ENCODE results near the gene NBPF1. TPM values are rescaled to one million over a fixed set of nuclear protein-coding genes. Genes with fewer than 3 reads are reported as not detected.
"Not testable (repeated sequence)": the region's sequence is repeated elsewhere in the genome, so short reads cannot be mapped to it uniquely, and the experiment has no call there.

The NBPF1 gene
- total RNA-seq, 2 experiments from 2014 or later: 15.0 to 15.9 TPM

DNA sequence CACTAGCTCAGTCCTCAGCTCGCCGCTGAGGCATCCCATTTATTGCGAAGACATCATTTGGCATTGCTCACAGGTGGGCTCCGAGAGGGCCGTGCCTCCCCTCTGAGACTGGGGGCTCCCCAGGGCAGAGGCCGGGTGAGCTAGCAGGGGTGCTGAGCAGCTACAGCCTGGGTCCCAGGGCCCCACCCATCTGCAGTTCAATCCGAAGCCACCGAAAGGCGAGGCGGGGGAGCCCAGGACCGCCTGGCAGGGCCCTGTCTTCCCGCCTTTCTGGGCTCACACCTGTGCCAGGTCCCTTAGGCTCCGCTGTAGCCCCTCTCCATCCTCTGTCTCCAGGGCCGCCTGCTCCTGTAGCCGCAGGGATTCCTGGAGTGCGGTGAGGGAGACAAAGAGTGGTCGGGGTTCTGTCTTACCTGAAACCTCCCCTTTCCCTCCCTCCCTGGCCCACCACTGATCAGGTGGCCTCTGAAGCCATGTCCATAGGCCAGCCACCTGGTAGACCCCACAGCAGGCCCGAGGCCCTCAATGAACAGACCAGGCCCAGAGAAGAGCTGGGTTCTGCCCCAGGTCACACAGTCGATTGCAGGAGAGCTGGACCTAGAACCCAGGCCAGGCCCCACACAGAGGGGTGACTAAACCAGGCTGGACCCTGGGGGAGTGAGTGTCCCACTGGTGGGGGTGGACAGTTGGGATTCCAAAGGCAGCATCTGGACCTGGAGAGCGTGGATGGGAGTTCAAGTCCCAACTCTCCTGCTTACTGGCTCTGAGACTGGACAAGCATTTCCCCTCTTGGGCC is 18.1 kb upstream of the NBPF1 start:
- DNase-seq: peak in 4 of 14 experiments; percentile 2 to 47 (median 22)
- no peaks in the 10 kb centered on the region for H3K4me1 ChIP-seq (ENCODE audit: insufficient read depth, low read length)
- intact Hi-C loops (cut with DNase I, micrococcal nuclease): loop anchor here in 1 of 2 experiments (2.0 to 10.0 kb wide), 2 partner anchors 21 to 127 kb away; no protein-coding TSS in a partner anchor
- no peaks in the 10 kb centered on the region for H3K27me3 Mint-ChIP-seq
- H3K36me3 ChIP-seq (ENCODE audit: insufficient read depth, low read length): peaks cover 75% of the 10 kb centered on the region
- TF ChIP-seq, protein P1, sequence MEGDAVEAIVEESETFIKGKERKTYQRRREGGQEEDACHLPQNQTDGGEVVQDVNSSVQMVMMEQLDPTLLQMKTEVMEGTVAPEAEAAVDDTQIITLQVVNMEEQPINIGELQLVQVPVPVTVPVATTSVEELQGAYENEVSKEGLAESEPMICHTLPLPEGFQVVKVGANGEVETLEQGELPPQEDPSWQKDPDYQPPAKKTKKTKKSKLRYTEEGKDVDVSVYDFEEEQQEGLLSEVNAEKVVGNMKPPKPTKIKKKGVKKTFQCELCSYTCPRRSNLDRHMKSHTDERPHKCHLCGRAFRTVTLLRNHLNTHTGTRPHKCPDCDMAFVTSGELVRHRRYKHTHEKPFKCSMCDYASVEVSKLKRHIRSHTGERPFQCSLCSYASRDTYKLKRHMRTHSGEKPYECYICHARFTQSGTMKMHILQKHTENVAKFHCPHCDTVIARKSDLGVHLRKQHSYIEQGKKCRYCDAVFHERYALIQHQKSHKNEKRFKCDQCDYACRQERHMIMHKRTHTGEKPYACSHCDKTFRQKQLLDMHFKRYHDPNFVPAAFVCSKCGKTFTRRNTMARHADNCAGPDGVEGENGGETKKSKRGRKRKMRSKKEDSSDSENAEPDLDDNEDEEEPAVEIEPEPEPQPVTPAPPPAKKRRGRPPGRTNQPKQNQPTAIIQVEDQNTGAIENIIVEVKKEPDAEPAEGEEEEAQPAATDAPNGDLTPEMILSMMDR (IDR thresholded peaks at IDR 0.05): no peak
- no peaks in the 10 kb centered on the region for H3K9me3 ChIP-seq (ENCODE audit: control insufficient read depth in 1 of 2, insufficient read depth in 1 of 2, low read length in 2 of 2)
- no peak for ATAC-seq (ENCODE audit: poor library complexity)
- no peaks in the 10 kb centered on the region for H3K27me3 ChIP-seq (ENCODE audit: control insufficient read depth in 1 of 2, insufficient read depth in 2 of 2, low read length in 2 of 2)
- H3K9me3 Mint-ChIP-seq: no peaks in the 10 kb centered on the region
- H3K4me1 Mint-ChIP-seq (ENCODE audit: low read depth): peaks cover 7% of the 10 kb centered on the region
- ChIA-PET POLR2A (interaction anchor here (0.6 to 1.1 kb wide), 3 partner anchors 13 to 118 kb away, joined by 3 read pairs; no protein-coding TSS in a partner anchor), CTCF (no interaction called here)
- H3K36me3 Mint-ChIP-seq (ENCODE audit: low read depth): peaks cover 37% of the 10 kb centered on the region
- no peak overlapping the region for H3K4me3 Mint-ChIP-seq
- H3K4me3 ChIP-seq (ENCODE audit: low read length): no peak overlapping the region
- H3K27ac Mint-ChIP-seq: no peak overlapping the region
- no peak overlapping the region for H3K27ac ChIP-seq (ENCODE audit: low read depth in 1 of 2, low read length in 2 of 2)

DNA sequence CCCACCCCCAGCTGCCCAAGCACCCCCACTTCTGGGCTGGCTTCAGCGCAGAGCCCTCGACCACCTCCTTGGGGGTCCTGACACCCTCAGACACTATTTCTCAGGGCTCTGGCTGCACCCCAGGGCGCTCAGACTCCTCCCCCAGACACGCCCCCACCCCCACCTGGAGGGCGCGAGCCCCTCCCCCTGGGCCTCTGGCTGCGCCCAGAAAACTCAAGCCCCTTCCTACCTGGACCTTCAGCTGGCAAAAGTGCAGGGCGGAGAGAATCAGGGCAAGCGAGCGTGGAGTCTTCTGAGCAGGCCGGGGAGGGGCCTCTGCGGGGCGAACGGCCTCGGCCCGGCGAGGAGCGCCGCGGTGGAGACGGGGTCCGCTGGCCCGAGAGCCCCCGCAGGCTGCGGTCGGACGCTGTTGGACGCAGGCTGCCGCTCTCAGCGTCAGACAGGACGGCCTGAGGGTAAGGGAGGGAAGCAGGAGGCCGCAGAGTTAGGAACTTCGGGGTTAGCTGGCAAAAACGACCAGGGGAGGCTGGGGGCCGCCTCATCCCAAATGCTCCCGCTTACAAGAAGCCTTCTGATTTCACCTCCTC is 17.4 kb upstream of the NBPF1 start:
- ChIA-PET CTCF (no interaction called here), POLR2A (interaction anchor here (1.1 kb wide), 1 partner anchor 117 kb away, joined by 3 read pairs; no protein-coding TSS in a partner anchor)
- no peaks in the 10 kb centered on the region for H3K27me3 ChIP-seq (ENCODE audit: control insufficient read depth in 1 of 2, insufficient read depth in 2 of 2, low read length in 2 of 2)
- H3K27me3 Mint-ChIP-seq: no peaks in the 10 kb centered on the region
- no peak overlapping the region for H3K27ac ChIP-seq (ENCODE audit: low read depth in 1 of 2, low read length in 2 of 2)
- intact Hi-C loops (cut with DNase I, micrococcal nuclease): loop anchor here in 1 of 2 experiments (2.0 to 10.0 kb wide), 2 partner anchors 20 to 126 kb away; no protein-coding TSS in a partner anchor
- H3K4me3 ChIP-seq (ENCODE audit: low read length): no peak overlapping the region
- no peak overlapping the region for H3K4me3 Mint-ChIP-seq
- TF ChIP-seq, protein P1 (IDR thresholded peaks at IDR 0.05): no peak
- ATAC-seq (ENCODE audit: poor library complexity): no peak
- no peaks in the 10 kb centered on the region for H3K4me1 ChIP-seq (ENCODE audit: insufficient read depth, low read length)
- H3K4me1 Mint-ChIP-seq (ENCODE audit: low read depth): peaks cover 7% of the 10 kb centered on the region
- H3K9me3 Mint-ChIP-seq: no peaks in the 10 kb centered on the region
- no peaks in the 10 kb centered on the region for H3K9me3 ChIP-seq (ENCODE audit: control insufficient read depth in 1 of 2, insufficient read depth in 1 of 2, low read length in 2 of 2)
- peak in 4 of 14 experiments; percentile 2 to 51 (median 28) for DNase-seq
- H3K36me3 Mint-ChIP-seq (ENCODE audit: low read depth): peaks cover 37% of the 10 kb centered on the region
- H3K36me3 ChIP-seq (ENCODE audit: insufficient read depth, low read length): peaks cover 81% of the 10 kb centered on the region
- no peak overlapping the region for H3K27ac Mint-ChIP-seq

DNA sequence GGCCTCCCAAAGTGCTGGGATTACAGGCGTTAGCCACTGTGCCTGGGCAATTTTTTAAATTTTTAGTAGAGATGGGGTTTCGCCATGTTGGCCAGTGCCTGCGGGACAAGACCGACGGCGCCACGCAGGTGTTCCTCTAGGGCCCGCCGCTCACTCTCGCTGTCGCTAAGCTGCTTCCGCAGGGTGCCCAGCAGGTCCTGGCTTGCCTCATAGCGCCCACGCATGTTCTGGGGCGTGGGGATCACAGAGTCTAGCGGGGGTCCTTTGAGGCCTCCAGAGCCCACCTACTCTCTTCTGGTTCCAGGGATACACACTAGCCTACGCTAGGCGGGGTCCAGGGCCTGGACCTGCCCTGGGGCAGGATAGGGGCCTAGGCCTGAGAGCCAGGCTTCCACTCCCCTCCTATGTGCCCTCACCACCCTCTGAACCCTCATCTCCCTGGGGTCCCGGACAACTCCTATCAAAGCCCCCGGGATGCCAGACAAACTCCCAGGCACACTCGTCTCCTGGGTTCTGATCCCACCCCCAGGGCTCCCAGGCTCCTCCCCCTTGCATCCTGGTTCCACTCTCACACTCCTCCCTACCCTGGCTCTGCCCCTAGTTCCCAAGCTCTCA is 16.7 kb upstream of the NBPF1 start:
- H3K27ac Mint-ChIP-seq; H3K27ac ChIP-seq (ENCODE audit: low read depth in 1 of 2, low read length in 2 of 2); H3K9me3 Mint-ChIP-seq; H3K9me3 ChIP-seq (ENCODE audit: control insufficient read depth in 1 of 2, insufficient read depth in 1 of 2, low read length in 2 of 2); POLR2A ChIA-PET; H3K4me1 ChIP-seq (ENCODE audit: insufficient read depth, low read length); H3K27me3 Mint-ChIP-seq; H3K4me3 Mint-ChIP-seq; CTCF ChIA-PET; H3K4me3 ChIP-seq (ENCODE audit: low read length); H3K27me3 ChIP-seq (ENCODE audit: control insufficient read depth in 1 of 2, insufficient read depth in 2 of 2, low read length in 2 of 2); ATAC-seq (ENCODE audit: poor library complexity); H3K4me1 Mint-ChIP-seq (ENCODE audit: low read depth): not testable (repeated sequence)
- intact Hi-C loops (cut with DNase I, micrococcal nuclease): loop anchor here in 1 of 2 experiments (2.0 to 10.0 kb wide), 2 partner anchors 19 to 125 kb away; no protein-coding TSS in a partner anchor
- peaks cover 83% of the 10 kb centered on the region for H3K36me3 ChIP-seq (ENCODE audit: insufficient read depth, low read length)
- peak in 4 of 14 experiments; percentile 2 to 45 (median 30) for DNase-seq
- peaks cover 37% of the 10 kb centered on the region for H3K36me3 Mint-ChIP-seq (ENCODE audit: low read depth)
